Loucy (cell line): ENCODE measurements around the gene NME3.

Experiments used
- CTCF ChIP-seq: fragments of 200-600 bp; sonication (generic); conservative IDR thresholded peaks from 2 replicates; pipeline ENCODE4 v1.5.1; 2014; ENCODE audit warnings: mild to moderate bottlenecking, antibody characterized with exemption, low read length
- EZH2phosphoT487 ChIP-seq: fragments of 200-600 bp; IDR thresholded peaks from 2 replicates; pipeline ENCODE4 v1.6.1; 2018; ENCODE audit warnings: antibody characterized with exemption, mild to moderate bottlenecking, moderate library complexity, borderline replicate concordance

DNA sequence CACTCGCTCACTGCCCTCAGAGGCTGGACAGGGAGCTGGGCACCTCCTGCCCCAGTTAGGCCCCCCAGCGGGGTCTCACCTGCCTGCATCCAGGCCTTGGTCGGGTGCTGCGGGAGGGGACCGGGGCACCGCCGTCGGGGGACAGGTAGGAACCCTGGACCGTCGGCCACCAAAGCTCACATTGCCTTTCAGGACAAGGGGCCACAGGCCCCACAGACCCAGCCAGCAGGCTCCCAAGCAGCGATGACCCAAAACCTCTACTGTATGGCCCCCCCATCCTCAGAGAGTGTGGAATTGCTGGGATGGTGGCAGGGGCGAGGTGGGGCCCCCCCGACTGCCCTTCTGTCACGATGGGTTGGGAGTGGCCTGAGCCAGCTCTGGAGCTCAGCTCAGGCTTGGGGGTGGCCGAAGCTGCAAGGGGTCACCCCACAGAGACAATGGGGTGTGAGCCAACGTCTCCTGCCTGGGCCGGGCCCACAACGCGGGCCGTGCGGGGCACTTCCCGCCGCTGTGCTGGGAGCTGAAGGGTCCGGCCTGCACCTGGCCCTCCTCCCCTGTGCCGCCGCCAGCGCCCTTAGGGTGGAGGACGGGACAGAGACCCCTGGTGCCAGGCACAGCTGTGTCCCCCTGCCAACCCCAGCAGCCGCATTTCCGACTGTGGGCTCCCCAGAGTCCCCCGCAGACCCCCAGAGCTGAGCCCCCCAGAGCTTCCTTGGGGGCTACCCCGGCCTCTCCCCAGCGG, 21.7 kb upstream of the NME3 start:
- TF ChIP-seq CTCF, result no peak
- TF ChIP-seq EZH2phosphoT487, result no peak
